Stimulated activated CD4-positive, alpha-beta T cell treated with anti-CD3 and anti-CD28 coated beads, TNF-alpha, amount 100 ng/mL, for 1 hour (primary cell): Measurements from ENCODE around the gene SLC22A16.

Experiments used
- DNase-seq, 3 donors: peaks; one replicate each; pipeline ENCODE4 v3.0.0-alpha.2; 2020; ENCODE audit warnings: low read depth in 3 of 3, low spot score in 1 of 3

The SLC22A16 gene

GRCh38 chr6:110408901-110409300 is 67.5 kb downstream of the SLC22A16 start:
- DNase-seq, result no peak

- DNase-seq, result no peak
Measured at GRCh38 chr6:110404607-110405006, 71.8 kb downstream of the SLC22A16 start.

GRCh38 chr6:110401585-110402176 is 74.7 kb downstream of the SLC22A16 start:
- no peak for DNase-seq

- DNase-seq, result no peak
Measured at GRCh38 chr6:110400208-110400607, 76.2 kb downstream of the SLC22A16 start.

GRCh38 chr6:110399219-110400071 is 77.0 kb downstream of the SLC22A16 start:
- no peak for DNase-seq

- DNase-seq, result no peak
Measured at GRCh38 chr6:110398778-110399177, 77.6 kb downstream of the SLC22A16 start.

GRCh38 chr6:110395221-110395620 is 81.2 kb downstream of the SLC22A16 start:
- DNase-seq, result no peak

- no peak for DNase-seq
Measured at GRCh38 chr6:110394409-110394808, 82.0 kb downstream of the SLC22A16 start.

- DNase-seq, result no peak
Measured at GRCh38 chr6:110392727-110393126, 83.7 kb downstream of the SLC22A16 start.

- no peak for DNase-seq
Measured at GRCh38 chr6:110390404-110390803, 86.0 kb downstream of the SLC22A16 start.

- no peak for DNase-seq
Measured at GRCh38 chr6:110389689-110390382, 86.6 kb downstream of the SLC22A16 start.

GRCh38 chr6:110387986-110388385 is 88.4 kb downstream of the SLC22A16 start:
- no peak for DNase-seq

- DNase-seq, result no peak
Measured at GRCh38 chr6:110385458-110385863, 91.0 kb downstream of the SLC22A16 start.

GRCh38 chr6:110378552-110378951 is 97.9 kb downstream of the SLC22A16 start:
- DNase-seq, result no peak
